ENCODE data around the gene NR2C1.

Gene NR2C1

GRCh38 chr12:94970560-94970959 lies 102.9 kb downstream of the NR2C1 start:
- H3K4me3 ChIP-seq (ENCODE audit: low read depth, low read length) = no peak overlapping the region
- no peak for DNase-seq (ENCODE audit: low read depth)
- TF ChIP-seq CTCF (conservative IDR thresholded peaks at IDR 0.05; ENCODE audit: low read depth, low read length) = no peak

Measured in choroid plexus epithelial cell (primary cell).